ENCODE results near the gene PXYLP1. TPM values are rescaled to one million over a fixed set of nuclear protein-coding genes. Genes with fewer than 3 reads are reported as not detected.

The PXYLP1 gene
- total RNA-seq, 1 donor from 2014 or later, result 6.1 TPM

DNA sequence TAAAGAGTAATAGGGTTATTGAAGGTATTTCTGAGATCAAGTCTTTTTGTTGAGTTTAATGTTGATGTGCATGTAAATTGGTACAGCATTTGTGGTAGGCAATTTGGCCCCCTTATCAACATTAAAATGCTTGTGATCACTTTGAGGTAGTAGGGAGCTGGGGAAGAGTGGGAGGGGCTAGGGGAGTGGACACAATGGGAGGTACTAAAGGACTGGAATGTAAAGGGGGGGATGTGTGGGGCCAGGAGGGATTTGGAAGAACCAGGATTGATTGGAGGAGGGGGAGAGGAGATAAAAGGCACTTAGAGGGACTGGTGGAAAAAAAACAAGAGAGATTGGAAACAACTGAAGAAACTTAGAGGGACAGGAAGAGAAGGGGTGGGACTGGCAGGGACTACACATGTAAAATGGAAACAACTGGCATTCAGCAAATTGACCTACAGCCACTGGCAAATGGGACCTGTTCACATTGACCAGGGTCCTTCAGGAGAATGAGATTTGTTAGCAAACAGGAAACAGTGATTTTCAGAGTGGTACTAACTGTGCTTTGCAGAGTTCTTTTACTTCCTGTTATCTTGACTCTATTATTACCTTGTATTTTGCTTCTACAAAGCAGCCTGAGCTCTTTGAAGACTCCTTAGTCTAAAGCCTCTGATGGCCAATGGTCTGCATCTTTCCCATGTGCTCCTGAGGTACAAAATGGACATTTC lies 88.9 kb downstream of the PXYLP1 start:
- peaks cover 2% of the 10 kb centered on the region for H3K36me3 Mint-ChIP-seq (ENCODE audit: low read depth, unreplicated experiment)
- Histone ChIP-seq H3K9me3 (ENCODE audit: insufficient read depth, low read depth, low read length) (no peaks in the 10 kb centered on the region), H3K79me2 (ENCODE audit: insufficient read depth, low read length) (no peaks in the 10 kb centered on the region), H3K36me3 (ENCODE audit: insufficient read depth, low read length) (no peaks in the 10 kb centered on the region), H3K9ac (ENCODE audit: low read length) (no peak overlapping the region), H4K20me1 (ENCODE audit: insufficient read depth, low read length) (no peaks in the 10 kb centered on the region), H3K4me2 (ENCODE audit: low read length) (peak overlapping the region; percentile 18), H2AFZ (ENCODE audit: low read depth, low read length) (no peak overlapping the region), H3K4me1 (ENCODE audit: insufficient read depth, low read length) (peaks cover 9% of the 10 kb centered on the region), H3K27ac (ENCODE audit: low read depth, low read length) (no peak overlapping the region), H3K4me3 (ENCODE audit: insufficient read depth, low read depth, low read length) (no peak overlapping the region), H3K27me3 (ENCODE audit: insufficient read depth, low read length) (no peaks in the 10 kb centered on the region)
- TF ChIP-seq, protein P1, sequence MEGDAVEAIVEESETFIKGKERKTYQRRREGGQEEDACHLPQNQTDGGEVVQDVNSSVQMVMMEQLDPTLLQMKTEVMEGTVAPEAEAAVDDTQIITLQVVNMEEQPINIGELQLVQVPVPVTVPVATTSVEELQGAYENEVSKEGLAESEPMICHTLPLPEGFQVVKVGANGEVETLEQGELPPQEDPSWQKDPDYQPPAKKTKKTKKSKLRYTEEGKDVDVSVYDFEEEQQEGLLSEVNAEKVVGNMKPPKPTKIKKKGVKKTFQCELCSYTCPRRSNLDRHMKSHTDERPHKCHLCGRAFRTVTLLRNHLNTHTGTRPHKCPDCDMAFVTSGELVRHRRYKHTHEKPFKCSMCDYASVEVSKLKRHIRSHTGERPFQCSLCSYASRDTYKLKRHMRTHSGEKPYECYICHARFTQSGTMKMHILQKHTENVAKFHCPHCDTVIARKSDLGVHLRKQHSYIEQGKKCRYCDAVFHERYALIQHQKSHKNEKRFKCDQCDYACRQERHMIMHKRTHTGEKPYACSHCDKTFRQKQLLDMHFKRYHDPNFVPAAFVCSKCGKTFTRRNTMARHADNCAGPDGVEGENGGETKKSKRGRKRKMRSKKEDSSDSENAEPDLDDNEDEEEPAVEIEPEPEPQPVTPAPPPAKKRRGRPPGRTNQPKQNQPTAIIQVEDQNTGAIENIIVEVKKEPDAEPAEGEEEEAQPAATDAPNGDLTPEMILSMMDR (IDR thresholded peaks at IDR 0.05; ENCODE audit: insufficient read depth, low read depth, low read length), result no peak
- no peak for TF ChIP-seq EZH2 (IDR thresholded peaks at IDR 0.05; ENCODE audit: insufficient read depth, low read length)
- no peak overlapping the region for H3K4me3 Mint-ChIP-seq (ENCODE audit: unreplicated experiment)
- H3K4me1 Mint-ChIP-seq (ENCODE audit: low read depth, unreplicated experiment), result peaks cover 17% of the 10 kb centered on the region
- H3K27ac Mint-ChIP-seq (ENCODE audit: unreplicated experiment), result no peak overlapping the region
- DNase-seq (ENCODE audit: low read depth) (no peak), FAIRE-seq (no peak)
- no peaks in the 10 kb centered on the region for H3K27me3 Mint-ChIP-seq (ENCODE audit: low read depth, unreplicated experiment)
- peaks cover 9% of the 10 kb centered on the region for H3K9me3 Mint-ChIP-seq (ENCODE audit: unreplicated experiment)

DNA sequence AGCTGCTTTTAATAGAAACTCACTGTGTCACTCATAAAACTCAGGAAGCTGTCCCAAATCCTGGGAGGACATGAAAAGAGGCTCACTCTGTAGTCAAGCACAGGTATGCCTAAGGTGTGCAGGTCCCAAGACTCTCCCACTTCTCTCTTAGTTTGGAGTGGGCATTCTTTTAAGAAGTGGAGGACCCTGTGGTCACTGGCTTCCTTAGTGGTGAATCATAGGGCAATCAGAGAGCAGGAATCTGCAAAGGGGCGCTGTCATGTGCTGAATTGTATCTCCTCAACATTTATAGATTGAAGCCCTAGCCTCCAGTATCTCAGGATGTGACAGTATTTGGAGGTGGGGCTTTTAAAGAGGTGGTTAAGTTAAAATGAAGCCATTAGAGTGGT lies 89.5 kb downstream of the PXYLP1 start:
- H3K4me3 ChIP-seq (ENCODE audit: insufficient read depth, low read depth, low read length), result no peak overlapping the region
- H3K9ac ChIP-seq (ENCODE audit: low read length), result no peak overlapping the region
- Mint-ChIP-seq H3K9me3 (ENCODE audit: unreplicated experiment) (peaks cover 9% of the 10 kb centered on the region), H3K27ac (ENCODE audit: unreplicated experiment) (no peak overlapping the region), H3K36me3 (ENCODE audit: low read depth, unreplicated experiment) (peaks cover 2% of the 10 kb centered on the region), H3K4me1 (ENCODE audit: low read depth, unreplicated experiment) (peaks cover 19% of the 10 kb centered on the region), H3K27me3 (ENCODE audit: low read depth, unreplicated experiment) (no peaks in the 10 kb centered on the region), H3K4me3 (ENCODE audit: unreplicated experiment) (no peak overlapping the region)
- DNase-seq (ENCODE audit: low read depth) (peak; percentile 53), FAIRE-seq (no peak)
- H3K4me1 ChIP-seq (ENCODE audit: insufficient read depth, low read length), result peaks cover 9% of the 10 kb centered on the region
- no peak overlapping the region for H2AFZ ChIP-seq (ENCODE audit: low read depth, low read length)
- TF ChIP-seq EZH2 (IDR thresholded peaks at IDR 0.05; ENCODE audit: insufficient read depth, low read length), result no peak
- TF ChIP-seq, protein P1 (IDR thresholded peaks at IDR 0.05; ENCODE audit: insufficient read depth, low read depth, low read length), result no peak
- H4K20me1 ChIP-seq (ENCODE audit: insufficient read depth, low read length), result no peaks in the 10 kb centered on the region
- H3K27me3 ChIP-seq (ENCODE audit: insufficient read depth, low read length), result no peaks in the 10 kb centered on the region
- no peaks in the 10 kb centered on the region for H3K79me2 ChIP-seq (ENCODE audit: insufficient read depth, low read length)
- H3K4me2 ChIP-seq (ENCODE audit: low read length), result peak overlapping the region; percentile 18
- H3K9me3 ChIP-seq (ENCODE audit: insufficient read depth, low read depth, low read length), result no peaks in the 10 kb centered on the region
- H3K27ac ChIP-seq (ENCODE audit: low read depth, low read length), result no peak overlapping the region
- no peaks in the 10 kb centered on the region for H3K36me3 ChIP-seq (ENCODE audit: insufficient read depth, low read length)

All from astrocyte (in vitro differentiated cells and primary cell).